Measurements from ENCODE around the gene NEDD4L. TPM values are rescaled to one million over a fixed set of nuclear protein-coding genes. Genes with fewer than 3 reads are reported as not detected.

The NEDD4L gene
- total RNA-seq, 1 experiment from 2014 or later, result 57.4 TPM

- TF ChIP-seq, protein P1, sequence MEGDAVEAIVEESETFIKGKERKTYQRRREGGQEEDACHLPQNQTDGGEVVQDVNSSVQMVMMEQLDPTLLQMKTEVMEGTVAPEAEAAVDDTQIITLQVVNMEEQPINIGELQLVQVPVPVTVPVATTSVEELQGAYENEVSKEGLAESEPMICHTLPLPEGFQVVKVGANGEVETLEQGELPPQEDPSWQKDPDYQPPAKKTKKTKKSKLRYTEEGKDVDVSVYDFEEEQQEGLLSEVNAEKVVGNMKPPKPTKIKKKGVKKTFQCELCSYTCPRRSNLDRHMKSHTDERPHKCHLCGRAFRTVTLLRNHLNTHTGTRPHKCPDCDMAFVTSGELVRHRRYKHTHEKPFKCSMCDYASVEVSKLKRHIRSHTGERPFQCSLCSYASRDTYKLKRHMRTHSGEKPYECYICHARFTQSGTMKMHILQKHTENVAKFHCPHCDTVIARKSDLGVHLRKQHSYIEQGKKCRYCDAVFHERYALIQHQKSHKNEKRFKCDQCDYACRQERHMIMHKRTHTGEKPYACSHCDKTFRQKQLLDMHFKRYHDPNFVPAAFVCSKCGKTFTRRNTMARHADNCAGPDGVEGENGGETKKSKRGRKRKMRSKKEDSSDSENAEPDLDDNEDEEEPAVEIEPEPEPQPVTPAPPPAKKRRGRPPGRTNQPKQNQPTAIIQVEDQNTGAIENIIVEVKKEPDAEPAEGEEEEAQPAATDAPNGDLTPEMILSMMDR (conservative IDR thresholded peaks at IDR 0.05), result no peak
- no peak for TF ChIP-seq EZH2 (IDR thresholded peaks at IDR 0.05; ENCODE audit: low read depth)
- Histone ChIP-seq H2AFZ (no peak overlapping the region), H3K9me2 (ENCODE audit: insufficient read depth) (no peaks in the 10 kb centered on the region), H3K27ac (no peak overlapping the region), H3K9me3 (ENCODE audit: insufficient read depth, low read depth) (no peaks in the 10 kb centered on the region), H3F3A (ENCODE audit: insufficient read depth, low read depth) (peaks cover 14% of the 10 kb centered on the region; the same call in 1 of the 2 replicates), H3K4me1 (replicated peaks; ENCODE audit: insufficient read depth) (peaks cover 25% of the 10 kb centered on the region), H3K4me2 (no peak overlapping the region), H3K4me3 (no peak overlapping the region), H3K36me3 (ENCODE audit: low read depth) (no peaks in the 10 kb centered on the region), H3K27me3 (ENCODE audit: insufficient read depth, low read depth) (no peaks in the 10 kb centered on the region), H4K20me1 (ENCODE audit: insufficient read depth) (no peaks in the 10 kb centered on the region), H3K79me2 (ENCODE audit: low read depth) (no peaks in the 10 kb centered on the region)
- CTCF ChIA-PET, result no interaction called here
- no peak for DNase-seq
- intact Hi-C loops (cut with micrococcal nuclease; ENCODE audit: unreplicated experiment), result no loop called here
- no TSS peak for BruUV-seq (replicated peaks)
- POLR2A ChIA-PET (ENCODE audit: unreplicated experiment), result no interaction called here
Measured at GRCh38 chr18:58419587-58420199, 375.7 kb downstream of the NEDD4L start.

- H3K36me3 ChIP-seq (ENCODE audit: low read depth), result no peaks in the 10 kb centered on the region
- POLR2A ChIA-PET (ENCODE audit: unreplicated experiment), result no interaction called here
- no peak for DNase-seq
- CTCF ChIA-PET, result no interaction called here
- H3K9me2 ChIP-seq (ENCODE audit: insufficient read depth), result no peaks in the 10 kb centered on the region
- no TSS peak for BruUV-seq (replicated peaks)
- intact Hi-C loops (cut with micrococcal nuclease; ENCODE audit: unreplicated experiment), result no loop called here
- H4K20me1 ChIP-seq (ENCODE audit: insufficient read depth), result no peaks in the 10 kb centered on the region
- no peaks in the 10 kb centered on the region for H3K9me3 ChIP-seq (ENCODE audit: insufficient read depth, low read depth)
- no peaks in the 10 kb centered on the region for H3K4me1 ChIP-seq (replicated peaks; ENCODE audit: insufficient read depth)
- H3K4me3 ChIP-seq, result no peak overlapping the region
- no peaks in the 10 kb centered on the region for H3K27me3 ChIP-seq (ENCODE audit: insufficient read depth, low read depth)
- H2AFZ ChIP-seq, result no peak overlapping the region
- H3K4me2 ChIP-seq, result no peak overlapping the region
- no peak overlapping the region for H3K27ac ChIP-seq
- TF ChIP-seq EZH2 (IDR thresholded peaks at IDR 0.05; ENCODE audit: low read depth), result no peak
- TF ChIP-seq, protein P1 (conservative IDR thresholded peaks at IDR 0.05), result no peak
- H3K79me2 ChIP-seq (ENCODE audit: low read depth), result no peaks in the 10 kb centered on the region
- no peaks in the 10 kb centered on the region for H3F3A ChIP-seq (ENCODE audit: insufficient read depth, low read depth)
Measured at GRCh38 chr18:58426611-58427010, 382.6 kb downstream of the NEDD4L start.

- DNase-seq, result no peak
- no peaks in the 10 kb centered on the region for H3K4me1 ChIP-seq (replicated peaks; ENCODE audit: insufficient read depth)
- H3K27ac ChIP-seq, result no peak overlapping the region
- ChIA-PET POLR2A (ENCODE audit: unreplicated experiment) (no interaction called here), CTCF (no interaction called here)
- no peaks in the 10 kb centered on the region for H3K9me2 ChIP-seq (ENCODE audit: insufficient read depth)
- no peaks in the 10 kb centered on the region for H4K20me1 ChIP-seq (ENCODE audit: insufficient read depth)
- H3K9me3 ChIP-seq (ENCODE audit: insufficient read depth, low read depth), result no peaks in the 10 kb centered on the region
- H3K27me3 ChIP-seq (ENCODE audit: insufficient read depth, low read depth), result no peaks in the 10 kb centered on the region
- no peak overlapping the region for H2AFZ ChIP-seq
- H3K36me3 ChIP-seq (ENCODE audit: low read depth), result no peaks in the 10 kb centered on the region
- no peak overlapping the region for H3K4me2 ChIP-seq
- no TSS peak for BruUV-seq (replicated peaks)
- H3F3A ChIP-seq (ENCODE audit: insufficient read depth, low read depth), result no peaks in the 10 kb centered on the region
- intact Hi-C loops (cut with micrococcal nuclease; ENCODE audit: unreplicated experiment), result no loop called here
- TF ChIP-seq, protein P1 (conservative IDR thresholded peaks at IDR 0.05), result no peak
- no peak for TF ChIP-seq EZH2 (IDR thresholded peaks at IDR 0.05; ENCODE audit: low read depth)
- H3K4me3 ChIP-seq, result no peak overlapping the region
- H3K79me2 ChIP-seq (ENCODE audit: low read depth), result no peaks in the 10 kb centered on the region
Measured at GRCh38 chr18:58427321-58427720, 383.3 kb downstream of the NEDD4L start.

All from PC-9 (cell line).